Stimulated activated naive CD8-positive, alpha-beta T cell treated with anti-CD3 and anti-CD28 coated beads, Interleukin-15, Interleukin-2, amounts not matched to agents 100 U/mL and 50 U/mL, for 24 hours (primary cell): ENCODE data around the gene MZF1.
"Not testable (repeated sequence)": the region's sequence is repeated elsewhere in the genome, so short reads cannot be mapped to it uniquely, and the experiment has no call there.

Source experiments
- ATAC-seq: fragments of 150-1000 bp; cut with Tn5 transposase; one replicate; pipeline ENCODE4 v1.10.0; 2021
- DNase-seq: peaks from one replicate; pipeline ENCODE4 v3.0.0; 2021

MZF1 gene

GRCh38 chr19:58555369-58555885 is 17.7 kb downstream of the MZF1 start:
- ATAC-seq (no peak), DNase-seq (no peak)

DNA sequence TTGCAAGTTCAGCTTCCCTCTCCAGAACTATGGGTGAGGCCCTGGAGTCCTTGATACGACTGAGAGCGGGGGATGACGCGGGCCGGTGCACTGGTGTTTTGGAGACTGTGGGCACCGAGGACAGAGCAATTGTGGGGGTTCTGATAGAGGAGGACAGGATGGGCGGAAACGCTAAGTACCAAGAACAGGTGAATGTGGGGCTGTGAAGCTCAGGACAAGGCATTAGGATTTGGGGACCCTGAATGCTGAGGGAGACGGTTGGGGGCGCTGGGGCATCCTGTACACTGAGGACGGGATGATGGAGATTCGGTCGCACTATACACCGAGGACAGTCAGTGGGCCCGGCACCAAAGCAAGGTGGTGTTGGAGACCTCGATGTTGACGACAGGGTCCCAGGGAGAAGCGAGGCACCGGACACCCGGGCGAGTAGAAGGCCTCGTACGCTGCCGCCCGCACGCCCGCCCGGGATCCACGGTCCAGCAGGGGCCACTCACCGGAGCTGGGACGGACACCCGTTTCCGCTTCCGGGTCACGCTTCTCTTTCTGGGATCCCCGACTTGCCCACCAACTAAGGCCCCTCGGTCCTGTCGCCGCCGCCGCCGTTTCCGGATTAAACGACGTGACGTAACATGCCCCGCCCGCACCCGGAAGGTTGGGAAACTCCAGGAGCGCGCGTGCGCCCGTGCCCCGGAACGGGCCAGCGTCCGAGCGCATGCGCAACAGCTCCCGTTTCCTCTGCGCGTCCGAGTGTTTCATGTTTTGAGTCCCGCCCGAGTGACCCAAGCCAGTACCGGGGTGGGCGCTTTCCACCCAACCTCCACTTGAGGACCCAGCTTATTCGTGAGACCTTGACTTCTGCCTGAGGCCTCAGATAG is 18.4 kb downstream of the MZF1 start, which contains the start of gene CHMP2A:
CHMP2A (minus strand) TSS at position 612 of the 875 bp plus-strand sequence. CDS start 893 bp downstream, outside the sequence.
- DNase-seq (peak; percentile 99), ATAC-seq (peak; percentile 50)

GRCh38 chr19:58553799-58554493 is 19.2 kb downstream of the MZF1 start:
- no peak for ATAC-seq
- DNase-seq, result no peak

DNA sequence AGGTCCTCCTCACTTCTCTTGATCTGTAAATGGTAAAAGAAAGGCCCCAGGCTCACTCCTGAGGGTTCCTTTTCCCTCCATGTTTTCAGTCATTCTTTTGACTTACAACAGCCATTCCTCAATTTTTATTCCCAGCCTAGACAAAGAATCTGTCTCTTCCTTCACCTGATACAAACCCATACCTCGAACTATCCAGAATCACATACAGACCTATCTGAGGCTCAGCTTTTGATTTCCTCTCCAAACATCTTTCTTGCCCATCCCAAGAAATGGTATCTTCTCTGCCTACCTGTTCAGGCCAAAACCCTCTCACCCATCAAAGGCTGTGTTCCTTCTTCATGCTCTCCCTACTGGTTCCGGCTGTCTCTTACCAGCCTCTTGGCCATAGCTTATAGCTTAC is 20.5 kb downstream of the MZF1 start:
- ATAC-seq (no peak), DNase-seq (no peak)

- no peak for ATAC-seq
- DNase-seq, result no peak
These were observed 21.3 kb downstream of the MZF1 start for GRCh38 chr19:58551577-58552471.

DNA sequence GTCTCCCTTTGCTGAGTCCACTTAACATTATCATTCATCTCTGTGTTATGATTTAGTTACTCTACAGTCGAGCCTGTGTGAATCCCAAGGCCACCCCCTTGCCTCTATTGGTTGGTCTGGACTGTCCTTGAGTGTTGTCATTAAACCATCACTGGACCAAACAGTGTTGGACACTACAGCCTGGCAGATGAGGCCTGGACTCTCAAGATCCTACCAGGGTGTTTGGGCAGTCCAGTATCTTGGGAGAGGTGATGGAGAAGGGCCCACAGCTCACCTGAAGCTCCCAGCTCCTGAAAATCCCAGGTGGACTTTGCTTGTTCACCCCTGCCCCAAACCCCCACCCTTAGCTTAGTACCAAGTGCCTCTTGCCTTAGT is 22.0 kb downstream of the MZF1 start:
- ATAC-seq, result no peak
- no peak for DNase-seq

- DNase-seq (no peak), ATAC-seq (no peak)
These were observed 22.6 kb downstream of the MZF1 start for GRCh38 chr19:58550362-58551122.

DNA sequence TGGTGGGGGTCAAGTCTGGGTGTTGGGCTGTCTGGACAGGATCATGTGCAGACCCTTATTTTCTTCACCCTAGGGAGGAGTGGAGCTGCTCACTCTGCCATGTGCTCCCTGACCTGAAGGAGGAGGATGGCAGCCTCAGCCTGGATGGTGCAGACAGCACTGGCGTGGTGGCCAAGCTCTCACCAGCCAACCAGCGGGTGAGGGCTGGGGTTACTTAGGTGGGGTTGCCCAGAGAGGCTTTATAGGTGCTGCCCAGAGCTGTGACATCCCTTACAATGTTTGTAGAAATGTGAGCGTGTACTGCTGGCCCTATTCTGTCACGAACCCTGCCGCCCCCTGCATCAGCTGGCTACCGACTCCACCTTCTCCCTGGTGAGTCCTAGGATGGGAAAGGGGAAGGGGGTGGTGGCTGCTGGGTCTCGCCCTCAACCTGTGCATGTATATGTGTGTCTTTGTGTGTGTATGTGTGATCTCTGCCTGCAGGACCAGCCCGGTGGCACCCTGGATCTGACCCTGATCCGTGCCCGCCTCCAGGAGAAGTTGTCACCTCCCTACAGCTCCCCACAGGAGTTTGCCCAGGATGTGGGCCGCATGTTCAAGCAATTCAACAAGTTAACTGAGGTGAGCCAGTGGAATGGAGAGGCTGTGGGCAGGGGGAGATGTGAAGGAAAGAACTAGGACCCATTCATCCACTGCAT is 23.3 kb downstream of the MZF1 start:
- no peak for ATAC-seq
- DNase-seq, result no peak

- ATAC-seq, result no peak
These were observed 24.1 kb downstream of the MZF1 start for GRCh38 chr19:58548859-58549663.

GRCh38 chr19:58547323-58548312 is 25.5 kb downstream of the MZF1 start:
- DNase-seq, result no peak

More at GRCh38 chr19:58548859-58549663, 24.1 kb downstream of the MZF1 start:
- no peak for DNase-seq

DNA sequence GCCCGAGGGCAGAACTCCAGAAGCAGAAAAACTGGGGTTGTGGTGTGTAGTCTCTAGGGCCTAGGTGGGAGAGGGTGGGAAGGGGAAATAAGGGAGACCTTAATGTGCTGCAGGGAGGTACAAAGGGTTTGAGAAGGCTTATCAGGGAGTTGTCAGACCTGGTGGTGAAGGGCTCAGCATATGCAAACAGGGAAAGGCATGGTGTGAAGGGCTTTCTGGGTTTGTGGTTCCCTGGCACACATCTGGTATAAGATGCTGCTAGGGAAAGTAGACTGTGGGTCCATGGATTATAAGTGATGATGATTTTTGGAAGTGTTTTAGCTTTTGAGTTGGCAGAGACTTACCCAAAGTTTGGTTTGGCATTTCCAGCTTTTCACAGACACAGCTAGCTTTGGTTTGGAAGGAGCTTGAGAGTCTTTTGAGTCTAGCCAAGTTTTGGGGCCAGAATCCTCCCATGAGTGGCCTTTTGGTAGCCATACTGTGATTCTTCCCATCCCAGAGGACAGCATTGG is 27.1 kb downstream of the MZF1 start:
- DNase-seq (no peak), ATAC-seq (no peak)

More at GRCh38 chr19:58547323-58548312, 25.5 kb downstream of the MZF1 start:
- ATAC-seq, result no peak

DNA sequence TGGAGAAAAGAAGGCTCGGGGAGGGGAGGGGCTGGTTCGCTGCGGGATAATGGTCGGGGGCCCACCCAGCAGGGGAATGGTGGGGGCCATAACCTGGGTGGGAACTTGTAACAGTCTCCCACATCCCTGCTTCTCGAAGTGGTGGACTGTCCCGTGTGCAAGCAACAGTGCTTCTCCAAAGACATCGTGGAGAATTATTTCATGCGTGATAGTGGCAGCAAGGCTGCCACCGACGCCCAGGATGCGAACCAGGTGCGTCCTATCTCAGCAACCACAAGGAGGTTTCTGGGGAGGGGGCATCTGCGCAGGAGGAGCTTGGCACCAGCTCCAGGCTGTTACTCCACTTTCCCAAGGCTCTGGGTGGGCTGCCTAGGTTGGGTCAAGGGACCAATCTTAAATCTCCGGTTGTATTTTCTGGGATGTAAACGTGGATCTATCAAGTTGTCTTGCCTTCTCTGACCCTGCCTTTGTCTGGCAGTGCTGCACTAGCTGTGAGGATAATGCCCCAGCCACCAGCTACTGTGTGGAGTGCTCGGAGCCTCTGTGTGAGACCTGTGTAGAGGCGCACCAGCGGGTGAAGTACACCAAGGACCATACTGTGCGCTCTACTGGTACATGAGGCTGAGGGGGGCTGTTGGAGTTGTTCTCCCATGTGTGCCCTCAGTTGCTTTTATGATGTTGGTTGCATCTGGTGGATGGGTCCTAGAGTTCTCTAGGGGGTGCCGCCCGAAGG is 27.7 kb downstream of the MZF1 start:
- DNase-seq, result no peak
- no peak for ATAC-seq

GRCh38 chr19:58544591-58545285 is 28.4 kb downstream of the MZF1 start:
- peak; percentile 84 for DNase-seq
- peak; percentile 29 for ATAC-seq

- ATAC-seq, result peak; percentile 99
- peak; percentile 100 for DNase-seq
These were observed 29.1 kb downstream of the MZF1 start, which contains the start of gene TRIM28 for GRCh38 chr19:58543826-58544590. Gene TRIM28, plus strand, starts transcription at chr19:58544064. Its CDS starts 694 bp downstream, at chr19:58544758.

DNA sequence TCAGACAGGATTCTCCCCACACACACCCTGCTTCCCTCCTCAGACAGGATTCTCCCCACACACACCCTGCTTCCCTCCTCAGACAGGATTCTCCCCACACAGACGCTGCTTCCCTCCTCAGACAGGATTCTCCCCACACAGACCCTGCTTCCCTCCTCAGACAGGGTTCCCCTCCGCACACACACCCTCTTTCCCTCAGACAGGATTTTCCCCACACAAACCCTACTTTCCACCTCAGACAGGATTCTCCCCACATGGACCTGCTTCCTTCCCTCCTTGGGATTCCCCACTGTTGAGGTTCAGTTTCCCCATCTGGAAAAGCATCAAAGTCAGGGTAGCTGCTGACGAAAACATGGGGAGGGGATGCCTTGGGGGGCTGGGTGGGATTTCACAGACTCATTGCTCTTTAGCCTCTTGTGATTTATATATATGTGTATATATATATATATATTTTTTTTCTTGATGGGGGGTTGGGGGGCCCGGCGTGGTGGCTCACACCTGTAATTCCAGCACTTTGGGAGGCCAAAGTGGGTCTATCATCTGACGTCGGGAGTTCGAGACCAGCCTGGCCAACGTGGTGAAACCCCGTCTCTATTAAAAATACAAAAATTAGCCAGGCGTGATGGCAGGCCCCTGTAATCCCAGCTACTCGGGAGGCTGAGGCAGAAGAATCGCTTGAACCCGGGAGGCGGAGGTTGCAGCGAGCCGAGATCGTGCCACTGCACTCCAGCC is 30.3 kb downstream of the MZF1 start:
- ATAC-seq, DNase-seq: not testable (repeated sequence)
